GM23248 (cell line): ENCODE data around the gene PDE8B. TPM values are rescaled to one million over a fixed set of nuclear protein-coding genes. Genes with fewer than 3 reads are reported as not detected.

Experiments
- DNase-seq: peaks from one replicate; pipeline ENCODE4 v3.0.0-alpha.2; 2015
- H2AFZ ChIP-seq: fragments of 200-600 bp; sonication (generic); 2 replicates; pipeline ENCODE4 v1.6.1; 2016; ENCODE audit warnings: antibody characterized with exemption
- H3F3A ChIP-seq: fragments of 200-600 bp; sonication (generic); 2 replicates; pipeline ENCODE4 v1.6.1; 2016; ENCODE audit warnings: mild to moderate bottlenecking, antibody characterized with exemption, mixed run types; ENCODE audit not compliant: insufficient read depth
- H3K27ac ChIP-seq: fragments of 200-600 bp; sonication (generic); 2 replicates; pipeline ENCODE4 v1.5.1; 2016; ENCODE audit warnings: mild to moderate bottlenecking
- H3K27me3 ChIP-seq: fragments of 200-600 bp; sonication (generic); replicated peaks from 2 replicates; pipeline ENCODE4 v1.6.1; 2016; ENCODE audit warnings: mild to moderate bottlenecking; ENCODE audit not compliant: insufficient read depth
- H3K36me3 ChIP-seq: fragments of 200-600 bp; sonication (generic); 2 replicates; pipeline ENCODE4 v1.6.1; 2016; ENCODE audit warnings: low read depth, mild to moderate bottlenecking
- H3K4me1 ChIP-seq: fragments of 200-600 bp; sonication (generic); 2 replicates; pipeline ENCODE4 v1.6.1; 2016; ENCODE audit warnings: mild to moderate bottlenecking; ENCODE audit not compliant: insufficient read depth
- H3K4me2 ChIP-seq: fragments of 200-600 bp; sonication (generic); one replicate; pipeline ENCODE4 v1.6.1; 2016; ENCODE audit warnings: mild to moderate bottlenecking; ENCODE audit not compliant: unreplicated experiment
- H3K4me3 ChIP-seq: fragments of 200-600 bp; sonication (generic); 2 replicates; pipeline ENCODE4 v1.5.1; 2016; ENCODE audit warnings: mild to moderate bottlenecking
- H3K79me2 ChIP-seq: fragments of 200-600 bp; sonication (generic); 2 replicates; pipeline ENCODE4 v1.6.1; 2016; ENCODE audit warnings: mild to moderate bottlenecking; ENCODE audit not compliant: insufficient read depth
- H3K9ac ChIP-seq: fragments of 200-600 bp; sonication (generic); 2 replicates; pipeline ENCODE4 v1.6.1; 2016; ENCODE audit warnings: mild to moderate bottlenecking
- H3K9me2 ChIP-seq: fragments of 200-600 bp; sonication (generic); 2 replicates; pipeline ENCODE4 v1.6.1; 2016; ENCODE audit warnings: mixed run types, mild to moderate bottlenecking, moderate library complexity; ENCODE audit not compliant: insufficient read depth
- H3K9me3 ChIP-seq: fragments of 200-600 bp; sonication (generic); one replicate; pipeline ENCODE4 v1.6.1; 2017; ENCODE audit warnings: low read depth
- H4K20me1 ChIP-seq: fragments of 200-600 bp; sonication (generic); 2 replicates; pipeline ENCODE4 v1.6.0; 2016; ENCODE audit not compliant: insufficient read depth
- EZH2 ChIP-seq: fragments of 200-600 bp; sonication (generic); IDR thresholded peaks from 2 replicates; pipeline ENCODE4 v1.6.1; 2018; ENCODE audit warnings: antibody characterized with exemption, mild to moderate bottlenecking; ENCODE audit not compliant: insufficient read depth, poor library complexity, severe bottlenecking
- EZH2phosphoT487 ChIP-seq: fragments of 200-600 bp; sonication (generic); IDR thresholded peaks from 2 replicates; pipeline ENCODE4 v1.6.1; 2018; ENCODE audit warnings: antibody characterized with exemption, moderate library complexity, mild to moderate bottlenecking, low read depth; ENCODE audit not compliant: insufficient read depth
- WGBS, 2 experiments: methylation state at CpG; one replicate each; pipeline ENCODE4 v1.1.6; 2015 to 2017; ENCODE audit warnings: low lambda C conversion rate in 2 of 2, low coverage in 1 of 2; ENCODE audit errors: missing lambda C conversion rate in 2 of 2; 5-methylcytosine and 5-hydroxymethylcytosine counted together
- in situ Hi-C: fragments of 300-500 bp; cut with MboI; formaldehyde crosslinking; loops from 2 replicates; pipeline ENCODE4 v1.15.0; 2020
- polyA plus RNA-seq: library from polyadenylated mRNA; unstranded; fragments of >200 nt; fragmentation: Nextera tagmentation; extraction: Ambion mirVana; gene quantifications from 2 replicates; pipeline ENCODE4 v1.2.1, GENCODE V29; 2016
- total RNA-seq: library from RNA; depleted of rRNA; stranded (reverse); fragments of >200 nt; shearing (Covaris generic); gene quantifications from 2 replicates; pipeline ENCODE4 v1.2.3, GENCODE V29; 2014

PDE8B gene
- total and polyA plus RNA-seq, 2 experiments from 2014 or later, result 0.40 TPM; not detected in 1

GRCh38 chr5:77168161-77168878, 42.2 kb upstream of the PDE8B start:
- whole genome bisulfite sequencing, 2 experiments, result 20 to 21% methylated on average over 9 of the region's 9 CpGs
- peak overlapping the region; percentile 67 for H2AFZ ChIP-seq

GRCh38 chr5:77168879-77169244, 41.6 kb upstream of the PDE8B start:
- no peaks in the 10 kb centered on the region for H3K79me2 ChIP-seq
- H3K9ac ChIP-seq, result peak overlapping the region; percentile 67; the same call in 1 of the 2 replicates
- peak overlapping the region; percentile 90; the same call in 1 of the 2 replicates for H3K27ac ChIP-seq

More at GRCh38 chr5:77168161-77168878, 42.2 kb upstream of the PDE8B start:
- H4K20me1 ChIP-seq, result no peaks in the 10 kb centered on the region
- DNase-seq, result peak; percentile 89
- peak overlapping the region; percentile 67 for H3K9ac ChIP-seq
- H3F3A ChIP-seq, result no peaks in the 10 kb centered on the region
- TF ChIP-seq EZH2phosphoT487, result no peak
- no peak for TF ChIP-seq EZH2
- peaks cover 18% of the 10 kb centered on the region for H3K4me1 ChIP-seq
- H3K79me2 ChIP-seq, result no peaks in the 10 kb centered on the region
- no peaks in the 10 kb centered on the region for H3K36me3 ChIP-seq
- H3K27ac ChIP-seq, result peak overlapping the region; percentile 90
- in situ Hi-C loops, result no loop called here
- no peaks in the 10 kb centered on the region for H3K9me2 ChIP-seq
- peak overlapping the region; percentile 77 for H3K4me2 ChIP-seq
- H3K9me3 ChIP-seq, result no peaks in the 10 kb centered on the region
- no peaks in the 10 kb centered on the region for H3K27me3 ChIP-seq
- H3K4me3 ChIP-seq, result peak overlapping the region; percentile 51

GRCh38 chr5:77170196-77170890, 40.1 kb upstream of the PDE8B start:
- H3K4me3 ChIP-seq, result no peak overlapping the region
- WGBS, 2 experiments, result 78 to 79% methylated on average over 6 of the region's 6 CpGs
- no peaks in the 10 kb centered on the region for H3K79me2 ChIP-seq
- H3F3A ChIP-seq, result no peaks in the 10 kb centered on the region
- in situ Hi-C loops, result no loop called here
- no peaks in the 10 kb centered on the region for H3K9me3 ChIP-seq
- no peaks in the 10 kb centered on the region for H4K20me1 ChIP-seq
- TF ChIP-seq EZH2 (no peak), EZH2phosphoT487 (no peak)
- no peaks in the 10 kb centered on the region for H3K36me3 ChIP-seq
- H3K9me2 ChIP-seq, result no peaks in the 10 kb centered on the region
- no peak overlapping the region for H3K9ac ChIP-seq
- H3K4me2 ChIP-seq, result no peak overlapping the region
- no peaks in the 10 kb centered on the region; the same call in 1 of the 2 replicates for H3K27me3 ChIP-seq
- no peak overlapping the region for H2AFZ ChIP-seq
- no peak for DNase-seq
- H3K4me1 ChIP-seq, result peaks cover 18% of the 10 kb centered on the region
- no peak overlapping the region for H3K27ac ChIP-seq

More at GRCh38 chr5:77168879-77169244, 41.6 kb upstream of the PDE8B start:
- Histone ChIP-seq H3K36me3 (no peaks in the 10 kb centered on the region), H3K4me2 (peak overlapping the region; percentile 77), H3K27me3 (no peaks in the 10 kb centered on the region), H3K9me3 (no peaks in the 10 kb centered on the region), H3F3A (no peaks in the 10 kb centered on the region), H3K4me1 (peaks cover 18% of the 10 kb centered on the region), H3K9me2 (no peaks in the 10 kb centered on the region), H4K20me1 (no peaks in the 10 kb centered on the region), H2AFZ (peak overlapping the region; percentile 67; the same call in 1 of the 2 replicates), H3K4me3 (no peak overlapping the region; the same call in 1 of the 2 replicates)
- 45 to 48% methylated on average over 3 of the region's 3 CpGs for WGBS, 2 experiments
- peak; percentile 18 for DNase-seq
- no peak for TF ChIP-seq EZH2
- TF ChIP-seq EZH2phosphoT487, result no peak
- in situ Hi-C loops, result no loop called here

- peaks cover 18% of the 10 kb centered on the region for H3K4me1 ChIP-seq
- no peak overlapping the region for H3K4me3 ChIP-seq
- in situ Hi-C loops, result no loop called here
- H3K79me2 ChIP-seq, result no peaks in the 10 kb centered on the region
- no peak for TF ChIP-seq EZH2
- TF ChIP-seq EZH2phosphoT487, result no peak
- H3K27ac ChIP-seq, result no peak overlapping the region
- no peaks in the 10 kb centered on the region for H3K9me2 ChIP-seq
- no peaks in the 10 kb centered on the region for H3K36me3 ChIP-seq
- no peaks in the 10 kb centered on the region for H3F3A ChIP-seq
- H3K9me3 ChIP-seq, result no peaks in the 10 kb centered on the region
- H3K9ac ChIP-seq, result no peak overlapping the region
- H3K27me3 ChIP-seq, result no peaks in the 10 kb centered on the region; the same call in 1 of the 2 replicates
- no peak for DNase-seq
- H2AFZ ChIP-seq, result no peak overlapping the region
- no peaks in the 10 kb centered on the region for H4K20me1 ChIP-seq
- 86 to 88% methylated on average over 7 of the region's 7 CpGs for WGBS, 2 experiments
- no peak overlapping the region for H3K4me2 ChIP-seq
Observed at GRCh38 chr5:77171141-77171910, 39.2 kb upstream of the PDE8B start.
